ENCODE data around the gene PPP1R12C.

GRCh38 chr19:55079400-55080038, 37.9 kb downstream of the PPP1R12C start:
- TF ChIP-seq CTCF (IDR thresholded peaks at IDR 0.05) (no peak), EZH2phosphoT487 (IDR thresholded peaks at IDR 0.05) (no peak), EZH2 (IDR thresholded peaks at IDR 0.05) (no peak)

All from neural progenitor cell (in vitro differentiated cells).